Hematopoietic multipotent progenitor cell treated with erythropoietin and hydrocortisone succinate and interleukin-3 and kit ligand, for 8 days (in vitro differentiated cells): ENCODE data around the gene PRR22.

Source experiments
- DNase-seq: peaks from one replicate; pipeline ENCODE4 v3.0.0-alpha.2; 2015

PRR22 gene

GRCh38 chr19:5814123-5814851, 29.7 kb upstream of the PRR22 start:
- no peak for DNase-seq

GRCh38 chr19:5811117-5811516, 26.6 kb upstream of the PRR22 start:
- no peak for DNase-seq

- DNase-seq, result no peak
Measured at GRCh38 chr19:5809469-5809868, 24.9 kb upstream of the PRR22 start.

GRCh38 chr19:5809053-5809452, 24.5 kb upstream of the PRR22 start:
- DNase-seq, result no peak

GRCh38 chr19:5808120-5808816, 23.7 kb upstream of the PRR22 start:
- no peak for DNase-seq

- no peak for DNase-seq
Measured at GRCh38 chr19:5806905-5807304, 22.4 kb upstream of the PRR22 start.

- DNase-seq, result no peak
Measured at GRCh38 chr19:5806133-5806489, 21.6 kb upstream of the PRR22 start.

GRCh38 chr19:5805462-5806132, 21.1 kb upstream of the PRR22 start:
- peak; percentile 54 for DNase-seq

- DNase-seq, result no peak
Measured at GRCh38 chr19:5804516-5805461, 20.2 kb upstream of the PRR22 start, which contains the start of gene NRTN. TSS of gene NRTN (plus strand) at chr19:5805067. CDS start at chr19:5824166, 19,099 bp downstream.

- DNase-seq, result peak; percentile 89
Measured at GRCh38 chr19:5803752-5804515, 19.4 kb upstream of the PRR22 start.

GRCh38 chr19:5803441-5803751, 18.9 kb upstream of the PRR22 start:
- DNase-seq, result no peak

- DNase-seq, result peak; percentile 79
Measured at GRCh38 chr19:5801796-5802619, 17.5 kb upstream of the PRR22 start.

GRCh38 chr19:5800361-5801270, 16.1 kb upstream of the PRR22 start:
- no peak for DNase-seq

- DNase-seq, result peak; percentile 98
Measured at GRCh38 chr19:5799247-5800241, 15.0 kb upstream of the PRR22 start.

- DNase-seq, result no peak
Measured at GRCh38 chr19:5798244-5798643, 13.7 kb upstream of the PRR22 start.

GRCh38 chr19:5795382-5795919, 10.9 kb upstream of the PRR22 start:
- DNase-seq, result no peak

- DNase-seq, result no peak
Measured at GRCh38 chr19:5793188-5793587, 8.6 kb upstream of the PRR22 start.

GRCh38 chr19:5792224-5792623, 7.7 kb upstream of the PRR22 start:
- no peak for DNase-seq
